Breast epithelium (tissue), 3 donors: ENCODE results near the gene NMRK2.
A peak's percentile ranks its signal among the peaks of the same experiment; 100 is the strongest.

Source experiments
- CTCF ChIP-seq, 3 donors: fragments of 450-650 bp; IDR thresholded peaks; one replicate each; pipeline ENCODE4 v1.5.1; 2016 to 2017; ENCODE audit warnings: antibody characterized with exemption in 3 of 3, mild to moderate bottlenecking in 3 of 3, moderate library complexity in 3 of 3
- POLR2A ChIP-seq: fragments of 450-650 bp; IDR thresholded peaks from one replicate; pipeline ENCODE4 v1.6.1; 2016; ENCODE audit warnings: antibody characterized with exemption, mild to moderate bottlenecking, moderate library complexity
- POLR2AphosphoS5 ChIP-seq, 3 donors: sonication (generic); formaldehyde crosslinking; IDR thresholded peaks; one replicate each; pipeline ENCODE4 v1.6.1; 2017; ENCODE audit warnings: antibody characterized with exemption in 3 of 3

- no peak for TF ChIP-seq CTCF (IDR thresholded peaks at IDR 0.05)
- TF ChIP-seq POLR2AphosphoS5 (IDR thresholded peaks at IDR 0.05), result peak in 1 of 3 donors; percentile 11
- no peak for TF ChIP-seq POLR2A
Observed at GRCh38 chr19:3979674-3980352, 46.9 kb downstream of the NMRK2 start.
